H1 (cell line): Measurements from ENCODE around the gene MRM1. TPM values are rescaled to one million over a fixed set of nuclear protein-coding genes. Genes with fewer than 3 reads are reported as not detected.

Source experiments
- BRCA1 ChIP-seq: IDR thresholded peaks from 2 replicates; pipeline ENCODE4 v1.6.1; 2012; ENCODE audit warnings: low read depth, low read length, improper control_type of control experiment
- EP300 ChIP-seq, 2 experiments: IDR thresholded peaks; 1 replicate in 1 of 2; 2 replicates in 1 of 2; pipeline ENCODE4 v1.6.1; 2011 to 2012; ENCODE audit warnings: low read depth in 2 of 2, low read length in 2 of 2, mild to moderate bottlenecking in 2 of 2, borderline replicate concordance in 1 of 2, inconsistent platforms in 1 of 2, moderate library complexity in 1 of 2
- EZH2 ChIP-seq: fragments of 200-600 bp; sonication (generic); IDR thresholded peaks from 2 replicates; pipeline ENCODE4 v1.7.1; 2012; ENCODE audit warnings: low read depth, mild to moderate bottlenecking, moderate library complexity, low read length, inconsistent platforms; ENCODE audit not compliant: severe bottlenecking
- JUND ChIP-seq: IDR thresholded peaks from 2 replicates; pipeline ENCODE4 v1.6.1; 2011; ENCODE audit warnings: mild to moderate bottlenecking, improper control_type of control experiment, low read length
- SP1 ChIP-seq: IDR thresholded peaks from 2 replicates; pipeline ENCODE4 v1.6.1; 2011; ENCODE audit warnings: low read depth, low read length
- TCF12 ChIP-seq: IDR thresholded peaks from 2 replicates; pipeline ENCODE4 v1.6.1; 2011; ENCODE audit warnings: low read depth, mild to moderate bottlenecking, low read length
- TEAD4 ChIP-seq: IDR thresholded peaks from 2 replicates; pipeline ENCODE4 v1.6.1; 2012; ENCODE audit warnings: low read depth, low read length, inconsistent platforms, mixed read lengths
- polyA plus RNA-seq, 7 experiments: library from polyadenylated mRNA; depleted of rRNA in 3 of 7; stranded (reverse) in 5 of 7; unstranded in 2 of 7; fragments of >200 nt in 5 of 7; fragments of 200-250 nt in 2 of 7; gene quantifications; 1 replicate in 5 of 7; 2 replicates in 1 of 7; 4 replicates in 1 of 7; pipeline versions ENCODE4 v1.2.1 to v1.2.3, GENCODE V29; 2011 to 2013; ENCODE audit warnings: missing spikeins in 2 of 7, mixed read lengths in 2 of 7
- total RNA-seq: library from RNA; stranded (reverse); fragmentation: NEBNext Ultra II Directional; extraction: Animal tissue kit (Norgen Biotek cat#: 25700); gene quantifications from 2 replicates; pipeline ENCODE4 v1.2.1, GENCODE V29; 2021

MRM1 gene
- total and polyA plus RNA-seq, 2 of the 8 experiments (the other 6 are each of a cell fraction or from before 2014, with no cell fraction given) = 9.9 to 11.2 TPM

DNA sequence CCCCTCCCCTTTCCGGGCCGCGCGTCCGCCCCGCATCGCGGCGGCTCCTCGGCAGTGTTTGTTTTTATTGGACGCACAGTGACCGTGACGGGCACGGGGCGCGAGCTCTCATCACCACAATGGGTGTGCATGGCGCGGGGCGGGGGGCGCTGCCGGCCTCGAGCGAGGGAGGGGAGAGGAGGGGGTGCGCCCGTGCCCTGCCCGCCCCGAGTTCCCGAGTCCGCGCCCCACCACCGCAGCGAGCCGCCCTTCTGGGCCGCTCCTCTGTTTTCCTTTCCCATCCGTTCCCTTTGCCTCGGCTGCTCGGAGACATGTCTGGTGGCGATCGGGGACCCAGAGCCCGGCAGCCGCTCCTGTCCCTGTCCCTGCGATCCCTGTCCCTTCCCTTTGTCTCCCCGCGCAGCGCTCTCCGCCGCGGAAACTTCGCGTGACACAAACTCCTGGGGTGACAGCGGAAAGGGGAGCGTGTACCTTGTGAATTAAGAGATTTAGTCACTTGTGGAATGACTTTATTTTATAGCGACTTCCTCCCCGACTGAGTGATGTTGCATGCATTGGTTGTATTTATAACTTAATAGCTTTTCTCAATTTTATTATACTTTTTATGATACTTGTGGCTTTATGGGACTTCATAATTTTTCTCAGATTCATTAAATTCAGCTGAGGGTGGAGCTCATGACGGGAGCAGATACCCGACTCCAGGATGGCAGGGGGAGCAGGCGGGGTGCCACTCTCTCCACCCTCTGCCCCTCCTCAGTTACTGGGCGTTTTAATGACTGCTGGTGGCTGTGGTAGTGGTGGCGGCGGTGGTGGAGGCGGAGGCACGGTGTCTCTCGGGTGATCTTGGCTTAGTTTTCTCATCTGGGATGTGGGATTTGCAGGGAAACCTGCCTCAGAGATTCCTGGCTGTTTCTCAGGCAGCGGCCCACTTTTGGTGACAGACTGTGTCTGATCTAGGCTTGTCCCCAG, 40.8 kb downstream of the MRM1 start (continued):
- TF ChIP-seq TCF12 (no peak), EP300 (IDR thresholded peaks at IDR 0.05; ENCODE audit: borderline replicate concordance in 1 of 2, low read depth in 2 of 2, low read length in 2 of 2) (no peak), EZH2 (peak; percentile 53), TEAD4 (no peak), SP1 (no peak), JUND (no peak), BRCA1 (no peak)
